ENCODE measurements around the gene OBSCN.

OBSCN gene

DNA sequence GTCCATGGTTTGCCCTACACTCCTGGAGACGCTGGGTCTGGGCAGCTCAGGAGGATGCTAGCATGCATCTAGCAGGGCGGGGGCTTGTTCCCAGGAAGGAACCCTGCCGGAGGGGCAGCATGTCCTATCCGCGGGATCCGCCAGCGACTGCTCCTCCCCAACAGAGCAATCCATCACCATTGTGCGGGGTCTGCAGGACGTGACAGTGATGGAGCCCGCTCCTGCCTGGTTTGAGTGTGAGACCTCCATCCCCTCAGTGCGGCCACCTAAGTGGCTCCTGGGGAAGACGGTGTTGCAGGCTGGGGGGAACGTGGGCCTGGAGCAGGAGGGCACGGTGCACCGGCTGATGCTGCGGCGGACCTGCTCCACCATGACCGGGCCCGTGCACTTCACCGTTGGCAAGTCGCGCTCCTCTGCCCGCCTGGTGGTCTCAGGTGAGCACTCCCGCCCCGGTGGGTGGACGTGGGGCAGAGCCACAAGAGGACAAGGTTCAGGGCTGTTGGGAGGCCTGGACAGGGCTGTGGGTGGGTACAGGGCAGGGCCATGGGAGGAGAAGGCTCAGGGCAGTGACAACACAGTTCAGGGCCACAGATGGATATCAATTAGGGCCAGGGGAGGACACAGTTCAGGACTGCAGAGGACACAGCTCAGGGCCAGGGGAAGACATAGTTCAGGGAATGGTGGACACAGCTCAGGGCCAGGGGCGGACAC is 71.3 kb downstream of the OBSCN start:
- TF ChIP-seq JUND (IDR thresholded peaks at IDR 0.05; ENCODE audit: low read depth) = no peak
- no peak for DNase-seq (ENCODE audit: low read depth in 1 of 2, low spot score in 1 of 2)
- in situ Hi-C loops (cut with HindIII; ENCODE audit: low pct_unique_long_range_greater_than_20kb, low sequenced_read_pairs) = no loop called here

DNA sequence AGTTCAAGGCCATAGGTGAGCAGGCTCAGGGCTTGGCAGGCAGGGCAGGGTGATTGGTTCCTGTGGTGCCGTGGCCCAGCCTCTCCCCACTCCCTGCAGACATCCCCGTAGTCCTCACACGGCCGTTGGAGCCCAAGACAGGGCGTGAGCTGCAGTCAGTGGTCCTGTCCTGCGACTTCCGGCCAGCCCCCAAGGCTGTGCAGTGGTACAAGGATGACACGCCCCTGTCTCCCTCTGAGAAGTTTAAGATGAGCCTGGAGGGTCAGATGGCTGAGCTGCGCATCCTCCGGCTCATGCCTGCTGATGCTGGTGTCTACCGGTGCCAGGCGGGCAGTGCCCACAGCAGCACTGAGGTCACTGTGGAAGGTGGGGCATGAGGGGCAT is 71.9 kb downstream of the OBSCN start:
- no peak for TF ChIP-seq JUND (IDR thresholded peaks at IDR 0.05; ENCODE audit: low read depth)
- no peak for DNase-seq (ENCODE audit: low read depth in 1 of 2, low spot score in 1 of 2)
- in situ Hi-C loops (cut with HindIII; ENCODE audit: low pct_unique_long_range_greater_than_20kb, low sequenced_read_pairs) = no loop called here

DNA sequence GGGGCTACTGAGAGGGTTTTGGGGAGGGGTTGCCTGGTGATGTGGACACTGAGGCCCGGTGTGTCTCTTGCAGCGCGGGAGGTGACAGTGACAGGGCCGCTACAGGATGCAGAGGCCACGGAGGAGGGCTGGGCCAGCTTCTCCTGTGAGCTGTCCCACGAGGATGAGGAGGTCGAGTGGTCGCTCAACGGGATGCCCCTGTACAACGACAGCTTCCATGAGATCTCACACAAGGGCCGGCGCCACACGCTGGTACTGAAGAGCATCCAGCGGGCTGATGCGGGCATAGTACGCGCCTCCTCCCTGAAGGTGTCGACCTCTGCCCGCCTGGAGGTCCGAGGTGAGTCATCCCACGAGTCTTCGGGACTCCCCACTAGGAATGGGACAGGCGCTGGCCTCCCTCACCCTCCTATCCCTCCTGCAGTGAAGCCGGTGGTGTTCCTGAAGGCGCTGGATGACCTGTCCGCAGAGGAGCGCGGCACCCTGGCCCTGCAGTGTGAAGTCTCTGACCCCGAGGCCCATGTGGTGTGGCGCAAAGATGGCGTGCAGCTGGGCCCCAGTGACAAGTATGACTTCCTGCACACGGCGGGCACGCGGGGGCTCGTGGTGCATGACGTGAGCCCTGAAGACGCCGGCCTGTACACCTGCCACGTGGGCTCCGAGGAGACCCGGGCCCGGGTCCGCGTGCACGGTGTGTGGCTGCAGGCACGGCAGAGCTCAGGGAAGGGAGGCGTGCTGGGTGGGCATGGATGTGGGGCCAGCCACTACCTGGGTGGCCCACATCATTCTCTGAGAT is 72.5 kb downstream of the OBSCN start:
- TF ChIP-seq JUND (IDR thresholded peaks at IDR 0.05; ENCODE audit: low read depth) = no peak
- in situ Hi-C loops (cut with HindIII; ENCODE audit: low pct_unique_long_range_greater_than_20kb, low sequenced_read_pairs) = no loop called here
- DNase-seq (ENCODE audit: low read depth in 1 of 2, low spot score in 1 of 2) = no peak

DNA sequence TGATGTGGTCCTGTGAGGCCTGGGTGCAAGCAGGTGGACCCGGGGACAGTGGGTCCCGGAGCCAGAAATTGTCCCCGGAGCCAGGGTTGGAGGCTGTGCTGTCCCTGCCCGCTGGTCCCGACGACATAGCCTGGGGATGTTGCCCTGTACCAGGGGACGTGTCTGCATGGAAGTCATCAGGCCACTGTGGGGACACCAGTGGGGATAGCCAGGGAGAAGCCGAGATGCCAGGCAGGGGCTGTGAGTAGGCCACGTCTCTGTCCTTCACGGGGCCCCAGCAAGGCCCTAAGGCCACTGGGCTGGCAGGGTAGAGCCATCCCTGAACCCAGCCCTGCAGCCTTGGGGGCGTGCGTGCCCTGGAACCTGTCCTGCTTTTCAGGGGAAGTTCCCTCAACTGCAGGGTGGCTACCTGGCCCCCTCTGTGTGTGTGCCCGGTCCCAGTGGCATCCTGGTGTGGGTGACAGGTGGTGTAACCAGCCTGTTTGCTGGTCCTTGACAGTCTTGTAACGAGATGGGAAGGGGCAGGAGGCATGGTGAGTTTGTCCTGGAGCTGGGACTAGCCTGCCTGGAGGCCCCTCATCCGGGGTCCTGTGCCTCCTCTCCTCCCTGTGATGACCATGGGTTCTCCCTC is 73.2 kb downstream of the OBSCN start:
- no peak for DNase-seq (ENCODE audit: low read depth in 1 of 2, low spot score in 1 of 2)
- TF ChIP-seq JUND (IDR thresholded peaks at IDR 0.05; ENCODE audit: low read depth) = no peak
- in situ Hi-C loops (cut with HindIII; ENCODE audit: low pct_unique_long_range_greater_than_20kb, low sequenced_read_pairs) = no loop called here

DNA sequence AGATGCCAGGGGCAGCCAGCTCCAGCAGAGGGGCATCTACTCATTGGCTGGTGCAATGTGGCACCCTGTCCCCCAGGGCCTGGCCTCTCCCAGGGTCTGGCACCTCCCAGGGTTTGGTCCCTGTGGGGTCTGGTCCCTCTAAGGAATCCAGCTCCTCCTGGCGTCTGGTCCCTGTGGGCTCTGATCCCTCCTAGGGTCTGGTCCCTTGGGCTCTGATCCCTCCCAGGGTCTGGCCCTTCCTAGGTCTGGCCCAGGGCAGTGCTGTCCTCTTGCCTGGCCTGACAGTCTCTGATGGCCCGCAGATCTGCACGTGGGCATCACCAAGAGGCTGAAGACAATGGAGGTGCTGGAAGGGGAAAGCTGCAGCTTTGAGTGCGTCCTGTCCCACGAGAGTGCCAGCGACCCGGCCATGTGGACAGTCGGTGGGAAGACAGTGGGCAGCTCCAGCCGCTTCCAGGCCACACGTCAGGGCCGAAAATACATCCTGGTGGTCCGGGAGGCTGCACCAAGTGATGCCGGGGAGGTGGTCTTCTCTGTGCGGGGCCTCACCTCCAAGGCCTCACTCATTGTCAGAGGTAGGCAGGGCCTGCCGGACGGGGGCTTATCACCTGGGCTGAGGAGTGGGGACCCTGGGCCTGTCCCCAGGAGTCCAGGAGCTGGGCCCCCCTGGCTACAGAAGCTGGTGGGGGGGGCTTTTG is 73.9 kb downstream of the OBSCN start:
- in situ Hi-C loops (cut with HindIII; ENCODE audit: low pct_unique_long_range_greater_than_20kb, low sequenced_read_pairs) = no loop called here
- TF ChIP-seq JUND (IDR thresholded peaks at IDR 0.05; ENCODE audit: low read depth) = no peak
- no peak for DNase-seq (ENCODE audit: low read depth in 1 of 2, low spot score in 1 of 2)

DNA sequence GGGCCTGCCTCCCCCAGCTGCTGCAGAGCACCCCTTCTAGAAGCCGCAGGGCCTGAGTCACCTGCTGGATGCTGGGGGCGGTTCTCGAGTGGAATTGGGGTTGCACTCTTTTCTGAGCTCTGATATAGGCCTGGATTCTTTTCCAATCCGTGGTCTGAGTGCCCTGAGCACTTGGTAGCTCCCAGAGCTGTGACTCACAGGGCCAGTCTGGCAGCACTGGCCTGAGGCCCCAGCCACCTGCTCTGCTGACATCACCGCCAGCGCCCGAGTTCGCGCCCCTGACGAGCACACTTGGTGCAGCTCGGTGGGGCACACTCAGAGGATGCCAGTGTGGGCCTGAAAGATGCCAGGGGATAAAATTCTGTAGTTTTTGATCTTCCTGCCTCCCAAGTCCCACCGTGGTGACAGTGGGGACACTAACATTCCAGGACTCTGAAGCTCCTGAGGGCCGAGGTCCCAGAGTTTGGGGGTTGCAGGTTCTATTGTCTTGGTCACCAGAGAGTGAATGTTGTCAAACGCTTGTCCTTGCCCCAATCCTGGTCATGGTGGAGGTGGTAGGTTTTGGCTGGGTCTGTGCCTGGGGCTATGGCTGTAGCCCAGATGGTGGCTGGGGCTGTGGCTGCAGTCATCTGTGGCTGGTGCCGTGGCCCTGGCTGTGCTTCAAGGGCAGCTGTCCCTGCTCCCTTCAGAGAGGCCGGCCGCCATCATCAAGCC is 74.6 kb downstream of the OBSCN start:
- in situ Hi-C loops (cut with HindIII; ENCODE audit: low pct_unique_long_range_greater_than_20kb, low sequenced_read_pairs) = no loop called here
- peak in 1 of 2 experiments; percentile 22 for DNase-seq (ENCODE audit: low read depth in 1 of 2, low spot score in 1 of 2)
- TF ChIP-seq JUND (IDR thresholded peaks at IDR 0.05; ENCODE audit: low read depth) = no peak

DNA sequence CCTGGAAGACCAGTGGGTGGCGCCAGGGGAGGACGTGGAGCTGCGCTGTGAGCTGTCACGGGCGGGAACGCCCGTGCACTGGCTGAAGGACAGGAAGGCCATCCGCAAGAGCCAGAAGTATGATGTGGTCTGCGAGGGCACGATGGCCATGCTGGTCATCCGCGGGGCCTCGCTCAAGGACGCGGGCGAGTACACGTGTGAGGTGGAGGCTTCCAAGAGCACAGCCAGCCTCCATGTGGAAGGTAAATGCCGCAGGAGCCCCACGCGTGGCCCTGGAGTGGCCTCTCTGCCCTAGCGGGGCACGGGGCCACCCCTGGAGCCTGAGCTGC is 75.2 kb downstream of the OBSCN start:
- in situ Hi-C loops (cut with HindIII; ENCODE audit: low pct_unique_long_range_greater_than_20kb, low sequenced_read_pairs) = no loop called here
- DNase-seq (ENCODE audit: low read depth in 1 of 2, low spot score in 1 of 2) = no peak
- TF ChIP-seq JUND (IDR thresholded peaks at IDR 0.05; ENCODE audit: low read depth) = no peak

DNA sequence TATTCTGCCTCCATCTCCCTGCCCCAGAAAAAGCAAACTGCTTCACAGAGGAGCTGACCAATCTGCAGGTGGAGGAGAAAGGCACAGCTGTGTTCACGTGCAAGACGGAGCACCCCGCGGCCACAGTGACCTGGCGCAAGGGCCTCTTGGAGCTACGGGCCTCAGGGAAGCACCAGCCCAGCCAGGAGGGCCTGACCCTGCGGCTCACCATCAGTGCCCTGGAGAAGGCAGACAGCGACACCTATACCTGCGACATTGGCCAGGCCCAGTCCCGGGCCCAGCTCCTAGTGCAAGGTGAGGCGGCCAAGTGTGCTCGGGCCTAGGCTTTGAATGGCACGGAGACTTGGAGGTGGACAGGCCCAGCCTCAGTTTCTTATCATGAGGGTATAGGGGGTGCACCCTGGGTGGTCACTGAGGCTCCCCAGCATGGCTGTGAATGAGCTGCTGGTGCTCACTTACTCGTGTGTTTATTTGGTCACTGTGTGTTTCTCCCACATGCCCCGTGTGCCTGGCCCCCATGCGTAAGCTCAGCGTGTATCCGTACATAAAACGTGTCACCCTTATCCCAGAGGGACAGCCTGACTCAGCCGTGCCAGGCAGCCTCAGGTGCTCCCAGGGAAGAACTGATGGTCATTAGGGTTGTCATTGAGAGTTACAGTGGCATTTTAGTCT is 75.8 kb downstream of the OBSCN start:
- in situ Hi-C loops (cut with HindIII; ENCODE audit: low pct_unique_long_range_greater_than_20kb, low sequenced_read_pairs) = no loop called here
- no peak for TF ChIP-seq JUND (IDR thresholded peaks at IDR 0.05; ENCODE audit: low read depth)
- DNase-seq (ENCODE audit: low read depth in 1 of 2, low spot score in 1 of 2) = no peak

DNA sequence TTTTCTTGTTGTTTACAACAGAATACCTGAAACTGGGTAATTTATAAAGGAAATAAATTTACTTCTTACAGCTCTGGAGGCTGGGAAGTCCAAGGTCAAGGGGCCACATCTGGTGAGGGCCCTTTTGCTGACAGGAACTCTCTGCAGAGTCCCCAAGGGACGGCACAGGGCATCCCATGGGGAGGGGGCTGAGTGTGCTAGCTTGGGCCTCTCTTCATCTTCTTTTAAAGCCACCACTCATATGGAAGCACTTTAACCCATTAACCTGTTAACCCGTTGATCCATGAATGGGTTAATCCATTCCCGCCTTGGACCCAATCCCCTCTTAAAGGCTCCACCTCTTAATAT is 76.3 kb downstream of the OBSCN start:
- no peak for DNase-seq (ENCODE audit: low read depth in 1 of 2, low spot score in 1 of 2)
- in situ Hi-C loops (cut with HindIII; ENCODE audit: low pct_unique_long_range_greater_than_20kb, low sequenced_read_pairs) = no loop called here
- no peak for TF ChIP-seq JUND (IDR thresholded peaks at IDR 0.05; ENCODE audit: low read depth)

DNA sequence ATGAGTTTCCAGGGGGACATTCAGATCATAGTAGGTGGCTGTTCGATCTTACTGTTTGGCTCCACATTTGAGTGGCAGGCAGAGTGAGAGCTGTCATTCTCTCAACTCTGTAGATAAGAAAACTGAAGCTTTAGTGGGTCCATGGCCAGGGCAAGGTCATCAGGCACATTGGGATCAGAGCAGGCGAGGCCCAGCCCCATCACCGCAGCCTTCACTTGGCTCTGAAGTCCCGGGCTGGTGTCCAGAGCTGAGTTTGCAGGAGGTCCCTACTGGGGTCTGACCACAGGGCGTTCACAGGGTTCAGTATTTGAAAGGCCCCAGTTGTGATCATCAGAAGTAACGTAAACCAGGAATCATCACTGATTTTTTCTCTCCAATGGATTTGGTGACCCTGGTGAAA is 76.7 kb downstream of the OBSCN start:
- TF ChIP-seq JUND (IDR thresholded peaks at IDR 0.05; ENCODE audit: low read depth) = no peak
- no peak for DNase-seq (ENCODE audit: low read depth in 1 of 2, low spot score in 1 of 2)
- in situ Hi-C loops (cut with HindIII; ENCODE audit: low pct_unique_long_range_greater_than_20kb, low sequenced_read_pairs) = no loop called here

DNA sequence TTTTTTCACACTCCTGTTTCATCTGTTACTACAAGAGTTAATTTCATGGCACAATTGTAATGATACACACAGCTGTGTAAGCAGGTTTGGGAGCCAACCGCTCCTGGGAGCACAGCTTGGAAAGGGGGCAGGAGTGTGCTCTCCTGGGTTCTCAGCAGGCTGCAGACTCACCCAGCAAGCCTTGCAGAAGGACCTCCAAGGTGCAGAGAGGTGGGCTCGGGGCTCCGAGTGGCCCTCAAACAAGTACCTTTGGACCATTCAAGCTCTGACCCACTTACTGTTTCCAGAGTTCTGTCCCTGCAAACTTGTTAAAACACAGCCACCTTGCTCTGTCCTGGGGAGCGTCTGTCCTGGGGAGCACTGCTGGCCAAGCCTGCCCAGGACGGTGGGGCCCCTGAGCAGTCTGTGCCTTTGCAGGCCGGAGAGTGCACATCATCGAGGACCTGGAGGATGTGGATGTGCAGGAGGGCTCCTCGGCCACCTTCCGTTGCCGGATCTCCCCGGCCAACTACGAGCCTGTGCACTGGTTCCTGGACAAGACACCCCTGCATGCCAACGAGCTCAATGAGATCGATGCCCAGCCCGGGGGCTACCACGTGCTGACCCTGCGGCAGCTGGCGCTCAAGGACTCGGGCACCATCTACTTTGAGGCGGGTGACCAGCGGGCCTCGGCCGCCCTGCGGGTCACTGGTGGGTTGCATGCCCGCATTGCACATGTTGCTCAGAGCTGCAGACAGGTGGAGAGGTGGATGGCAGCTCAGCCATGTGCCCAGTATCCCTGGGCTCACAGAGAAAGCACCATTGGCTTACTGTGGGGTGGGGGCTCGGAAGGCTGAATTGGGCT is 78.0 kb downstream of the OBSCN start:
- DNase-seq (ENCODE audit: low read depth in 1 of 2, low spot score in 1 of 2) = no peak
- no peak for TF ChIP-seq JUND (IDR thresholded peaks at IDR 0.05; ENCODE audit: low read depth)
- in situ Hi-C loops (cut with HindIII; ENCODE audit: low pct_unique_long_range_greater_than_20kb, low sequenced_read_pairs) = no loop called here
